SHP77 treated with DMSO at 0.1 percent for 48 hours (cell line): ENCODE data around the gene MSRB1.

Experiments used
- DNase-seq: peaks from one replicate; lab custom pipeline; 2025; lab: John Stamatoyannopoulos, UW

MSRB1 gene

GRCh38 chr16:1895949-1896675 lies 46.9 kb downstream of the MSRB1 start:
- DNase-seq = no peak

- no peak for DNase-seq
These were observed 47.9 kb downstream of the MSRB1 start for GRCh38 chr16:1895068-1895467.

DNA sequence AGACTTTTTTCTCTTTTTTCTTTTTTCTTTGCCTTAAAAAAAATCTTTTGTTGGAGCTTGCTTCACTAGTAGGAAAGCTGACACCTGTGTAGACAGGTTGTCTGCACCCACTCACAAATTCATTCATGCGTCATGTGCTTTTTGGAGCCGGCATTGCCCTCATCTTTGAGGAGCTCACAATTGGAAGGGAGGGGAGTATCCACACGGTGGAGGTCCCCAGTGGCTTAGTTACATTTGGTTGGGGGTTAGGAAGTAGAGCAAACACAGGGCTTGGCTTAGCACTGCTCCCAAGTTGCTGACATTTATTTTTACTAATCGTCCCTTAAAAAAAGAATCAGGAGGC lies 52.3 kb downstream of the MSRB1 start:
- no peak for DNase-seq

GRCh38 chr16:1890024-1890707 lies 52.8 kb downstream of the MSRB1 start:
- no peak for DNase-seq
